ENCODE data around the gene INTS14.

INTS14 gene

DNA sequence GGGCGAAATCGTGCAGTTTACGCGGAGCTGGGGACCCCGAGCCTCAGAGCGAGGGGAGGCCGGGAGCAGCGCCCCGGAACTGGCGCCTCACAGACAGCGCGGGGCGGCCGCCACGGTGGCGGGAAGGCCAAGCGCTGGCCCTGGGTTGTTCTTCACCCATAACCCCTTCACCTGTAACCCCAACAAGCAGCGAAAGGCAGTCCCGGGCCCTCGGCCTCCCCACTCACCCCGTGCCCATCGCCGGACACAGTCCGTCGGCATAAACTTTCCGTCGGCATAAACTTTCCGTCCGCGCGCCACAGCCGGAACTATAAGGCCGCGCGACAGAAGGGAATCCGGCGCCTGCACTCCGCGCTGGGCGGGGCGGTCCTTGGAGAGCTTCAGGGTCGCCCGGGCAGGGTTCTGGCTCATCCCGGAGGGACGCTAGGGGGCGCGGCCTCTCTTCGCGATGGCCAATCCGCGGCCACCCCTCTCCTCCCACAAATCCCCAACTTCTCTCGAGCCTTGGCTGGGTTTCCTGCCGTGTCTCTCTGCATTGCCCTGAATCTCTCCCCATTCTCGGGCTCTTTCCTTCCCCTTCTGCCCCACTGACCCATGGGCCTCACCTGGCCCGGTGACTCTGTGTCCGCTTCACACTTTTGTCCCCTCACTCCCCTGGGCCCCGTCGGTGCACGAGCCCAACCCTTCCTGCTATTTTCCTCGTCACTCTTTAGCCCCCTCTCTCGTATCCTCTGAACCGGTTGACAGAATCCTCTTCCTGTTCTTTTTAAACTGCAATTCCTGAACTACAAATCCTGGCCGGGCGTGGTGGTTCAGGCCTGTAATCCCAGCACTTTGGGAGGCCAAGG is at the start of gene INTS14:
TSS of gene INTS14 (minus strand) at position 261 of the 848 bp plus-strand sequence. CDS start 3,751 bp downstream, outside the sequence.
- DNase-seq (ENCODE audit: low spot score): peak; percentile 92

DNA sequence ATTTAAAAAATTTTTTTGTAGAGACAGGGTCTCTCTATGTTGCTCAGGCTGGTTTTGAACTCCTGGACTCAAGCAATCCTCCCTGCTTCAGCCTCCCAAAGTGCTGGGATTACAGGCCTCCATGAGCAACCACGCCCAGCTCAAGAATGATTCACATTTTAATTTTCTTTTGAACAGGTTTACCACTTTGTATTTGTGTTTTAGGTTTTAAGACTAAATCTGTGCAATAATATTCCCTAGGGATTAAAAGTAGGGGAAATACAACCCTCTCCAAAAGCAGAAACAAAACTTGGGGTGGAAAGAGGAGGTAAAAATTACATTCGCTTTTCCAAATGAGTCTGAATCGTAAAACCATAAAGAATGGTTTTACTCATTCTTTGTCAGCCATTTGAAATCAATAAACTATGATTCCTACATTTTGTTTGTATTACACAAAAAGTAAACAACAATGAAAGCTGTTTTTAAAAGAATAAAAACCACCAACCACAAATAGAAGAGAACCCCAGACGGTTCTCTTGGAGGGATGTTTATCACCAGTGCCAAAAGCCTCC is 48.6 kb upstream of the INTS14 start:
- no peak for DNase-seq (ENCODE audit: low spot score)

DNA sequence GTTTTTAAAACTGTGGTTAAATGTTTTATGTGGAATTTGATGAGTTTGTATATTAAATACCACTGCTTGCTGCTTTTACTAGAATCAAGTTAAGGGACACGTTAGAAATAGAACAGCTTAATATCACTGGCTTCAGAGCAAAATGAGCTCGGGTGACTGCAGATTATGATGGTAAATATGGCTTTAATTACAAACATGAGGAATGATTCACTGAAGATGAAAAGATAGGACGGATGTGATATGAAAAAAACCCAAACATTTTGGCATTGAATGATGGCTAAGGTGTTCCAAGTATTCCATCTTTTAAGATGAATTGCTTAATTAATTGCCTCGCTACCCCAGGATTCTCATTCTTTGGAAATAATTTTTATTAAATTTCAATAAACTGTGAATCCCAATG is 44.5 kb upstream of the INTS14 start:
- no peak for DNase-seq (ENCODE audit: low spot score)

DNA sequence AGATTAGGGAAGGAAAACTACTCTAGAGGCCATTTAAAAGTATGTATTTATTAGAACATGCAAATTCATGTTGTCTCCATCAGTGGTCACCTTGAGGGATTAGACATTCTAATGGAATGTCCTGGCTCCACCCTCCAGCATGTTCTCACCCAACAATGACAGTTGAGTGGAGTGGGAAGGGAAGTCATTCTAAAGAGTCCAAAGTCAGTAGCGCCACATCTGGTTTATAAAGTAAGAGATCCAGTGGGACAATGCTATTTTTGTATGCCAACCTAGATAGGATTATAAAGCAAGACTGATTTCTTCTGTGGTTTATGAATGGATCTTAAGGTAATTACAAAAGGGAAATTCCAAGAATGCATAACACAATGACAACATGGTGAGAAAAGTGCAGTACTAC is 44.1 kb upstream of the INTS14 start:
- no peak for DNase-seq (ENCODE audit: low spot score)

DNA sequence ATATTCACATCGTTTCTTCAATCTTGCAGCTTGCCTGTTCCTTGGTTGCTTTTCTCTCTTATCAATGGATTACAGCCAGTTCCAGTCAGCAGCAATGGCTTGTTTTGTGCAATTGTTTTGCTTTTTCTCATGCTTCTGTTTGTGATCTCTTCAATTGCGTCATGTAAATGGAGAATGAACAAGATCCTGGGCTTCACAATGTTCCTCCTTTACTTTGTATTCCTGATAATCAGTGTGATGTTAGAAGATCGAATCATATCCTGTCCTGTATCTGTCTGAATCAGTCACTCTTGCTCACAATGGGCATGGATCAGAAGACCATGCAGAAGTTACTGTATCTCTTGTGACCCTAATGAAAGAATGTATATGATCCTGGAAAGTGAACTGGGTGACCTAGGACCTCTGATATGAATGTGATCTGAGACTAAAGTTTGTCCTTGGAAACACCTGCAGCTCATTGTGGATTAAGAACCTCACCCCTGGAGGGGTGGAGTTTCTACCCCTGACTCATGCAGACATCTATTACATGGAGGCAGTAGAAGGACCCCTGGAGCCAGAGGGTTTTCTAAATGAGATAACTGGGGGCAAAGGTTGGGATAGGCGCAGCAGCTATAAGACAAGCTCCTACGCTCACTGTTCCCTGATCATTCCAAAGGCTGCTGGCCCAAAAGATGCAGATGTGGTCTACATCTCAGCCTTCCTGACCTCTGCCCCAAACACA is 43.0 kb upstream of the INTS14 start:
- DNase-seq (ENCODE audit: low spot score): no peak

DNA sequence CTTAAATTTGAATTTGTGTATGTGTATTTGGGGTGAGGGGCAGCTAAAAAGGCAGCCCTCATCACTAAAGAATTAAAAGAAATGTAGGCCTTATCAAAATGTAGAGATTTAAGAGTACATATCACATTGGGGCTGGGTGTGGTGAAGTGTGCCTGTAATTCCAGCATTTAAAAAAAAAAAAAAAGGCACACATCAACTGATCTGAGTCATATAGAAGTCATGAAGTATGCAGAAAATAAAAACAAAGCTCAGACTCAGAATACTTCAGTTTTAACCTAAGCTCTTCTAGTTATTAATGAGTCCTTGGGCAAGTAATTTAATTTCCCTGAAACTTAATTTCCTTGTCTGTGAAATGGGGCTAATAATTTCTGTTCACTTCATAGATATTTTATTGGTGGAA is 42.4 kb upstream of the INTS14 start:
- DNase-seq (ENCODE audit: low spot score): no peak

DNA sequence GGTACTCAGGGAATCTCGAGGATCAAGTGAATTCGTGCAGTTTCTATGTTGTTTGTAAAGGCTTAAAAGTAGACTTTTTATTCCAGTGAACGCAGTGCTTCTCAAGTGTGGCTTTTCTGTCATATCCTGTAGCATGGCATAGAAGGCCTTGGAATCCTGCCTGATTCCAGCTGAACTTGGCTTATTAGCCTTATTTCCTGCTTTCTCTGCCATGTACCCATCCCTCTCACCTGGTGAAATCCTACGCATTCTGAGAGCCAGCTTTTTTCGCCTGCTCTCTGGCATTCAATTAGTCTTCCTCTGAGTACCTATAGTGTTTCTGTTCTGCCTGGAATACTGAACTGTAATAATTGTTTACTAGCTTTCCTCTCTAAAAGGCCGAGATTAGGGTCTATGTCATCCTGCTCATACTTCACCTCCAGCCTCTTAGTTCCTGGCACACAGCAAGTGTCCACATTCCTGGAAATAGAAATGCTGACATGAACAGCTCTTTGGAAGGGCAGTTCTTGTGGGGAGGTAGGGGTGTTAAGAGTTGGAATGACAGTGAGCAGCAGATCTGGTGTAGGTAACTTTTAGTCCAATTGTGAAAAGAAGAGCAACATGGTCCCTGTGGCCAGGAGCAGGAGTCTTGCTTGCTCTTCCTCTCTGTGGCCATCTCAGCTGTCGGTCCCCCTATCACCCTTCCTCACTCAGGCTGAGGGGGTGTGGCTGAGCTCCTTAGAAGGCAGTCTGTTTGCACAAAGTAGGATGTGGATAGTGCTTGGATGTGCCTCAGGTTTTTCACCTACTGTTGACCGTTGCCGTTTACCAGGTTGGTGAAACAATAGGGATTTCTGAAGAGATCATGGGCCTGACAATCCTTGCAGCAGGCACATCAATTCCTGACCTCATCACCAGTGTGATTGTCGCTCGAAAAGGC is 41.2 kb upstream of the INTS14 start:
- no peak for DNase-seq (ENCODE audit: low spot score)

DNA sequence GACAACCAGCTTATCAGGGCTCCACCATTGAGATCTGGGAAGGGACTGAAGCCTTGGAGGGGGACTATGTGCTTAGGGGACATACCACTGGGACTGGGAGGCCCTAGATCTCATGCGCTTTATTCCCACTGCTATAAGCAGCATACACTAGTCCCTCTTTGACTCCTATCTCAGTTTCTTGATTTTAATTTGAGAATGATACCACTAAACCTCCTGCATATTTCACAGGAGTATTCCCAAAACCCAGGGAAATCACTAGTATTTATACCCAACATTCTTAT is 40.1 kb upstream of the INTS14 start:
- no peak for DNase-seq (ENCODE audit: low spot score)

DNA sequence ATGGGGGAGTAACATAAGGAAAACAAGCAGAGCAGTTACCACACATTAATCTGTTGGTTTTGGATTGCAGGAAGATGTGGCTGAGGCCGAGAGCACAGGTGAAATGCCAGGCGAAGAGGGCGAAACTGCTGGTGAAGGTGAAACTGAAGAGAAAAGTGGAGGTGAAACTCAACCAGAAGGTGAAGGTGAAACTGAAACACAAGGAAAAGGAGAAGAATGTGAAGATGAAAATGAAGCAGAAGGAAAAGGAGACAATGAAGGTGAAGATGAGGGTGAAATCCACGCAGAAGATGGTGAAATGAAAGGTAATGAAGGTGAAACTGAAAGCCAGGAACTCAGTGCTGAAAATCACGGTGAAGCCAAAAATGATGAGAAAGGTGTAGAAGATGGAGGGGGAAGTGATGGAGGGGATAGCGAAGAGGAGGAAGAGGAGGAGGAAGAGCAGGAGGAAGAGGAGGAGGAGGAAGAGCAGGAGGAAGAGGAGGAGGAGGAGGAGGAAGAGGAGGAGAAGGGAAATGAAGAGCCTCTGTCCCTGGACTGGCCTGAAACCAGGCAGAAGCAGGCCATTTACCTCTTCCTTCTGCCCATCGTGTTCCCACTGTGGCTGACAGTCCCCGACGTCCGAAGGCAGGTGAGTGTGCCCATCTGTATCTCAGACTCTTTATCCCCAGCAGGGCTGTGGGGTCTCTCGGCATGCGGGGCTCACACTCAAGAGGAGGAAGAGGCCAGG is 39.5 kb upstream of the INTS14 start:
- DNase-seq (ENCODE audit: low spot score): no peak

DNA sequence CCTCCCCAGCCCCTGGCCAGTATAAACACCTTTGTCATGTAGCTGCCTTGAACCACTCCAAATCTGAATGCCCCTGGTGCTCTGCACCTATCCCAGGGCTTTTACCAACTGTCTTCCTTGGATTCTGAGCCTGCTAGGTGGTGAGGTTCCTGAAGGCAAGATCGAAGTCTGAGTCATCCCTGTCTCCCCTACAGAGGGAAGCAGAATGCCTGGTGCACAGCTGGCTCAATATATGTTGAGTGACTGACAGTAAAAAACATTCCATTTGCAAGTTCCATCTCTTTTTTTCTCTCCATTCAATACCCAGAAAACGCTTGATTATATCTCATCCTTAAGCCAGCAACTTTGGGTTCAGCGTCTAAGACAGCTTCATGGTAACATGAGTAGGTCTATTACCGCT is 35.6 kb upstream of the INTS14 start:
- no peak for DNase-seq (ENCODE audit: low spot score)

DNA sequence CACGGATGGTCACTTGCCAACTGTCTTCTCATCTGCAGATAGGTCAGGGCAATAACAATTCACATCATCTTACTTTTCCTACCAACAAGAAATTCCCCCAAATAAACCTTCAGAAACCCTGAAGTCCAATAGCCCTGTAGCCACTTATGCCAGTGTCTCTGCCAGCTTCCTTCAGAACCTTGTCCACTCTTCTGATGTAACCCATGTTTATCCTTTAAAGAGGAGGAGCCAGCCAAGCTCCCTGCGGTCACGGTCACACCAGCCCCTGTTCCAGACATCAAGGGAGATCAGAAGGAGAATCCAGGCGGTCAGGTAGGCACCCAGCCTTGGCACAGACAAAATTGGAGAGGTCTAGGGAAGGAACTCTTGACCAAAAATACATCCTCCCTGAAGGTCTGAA is 34.5 kb upstream of the INTS14 start:
- DNase-seq (ENCODE audit: low spot score): no peak

DNA sequence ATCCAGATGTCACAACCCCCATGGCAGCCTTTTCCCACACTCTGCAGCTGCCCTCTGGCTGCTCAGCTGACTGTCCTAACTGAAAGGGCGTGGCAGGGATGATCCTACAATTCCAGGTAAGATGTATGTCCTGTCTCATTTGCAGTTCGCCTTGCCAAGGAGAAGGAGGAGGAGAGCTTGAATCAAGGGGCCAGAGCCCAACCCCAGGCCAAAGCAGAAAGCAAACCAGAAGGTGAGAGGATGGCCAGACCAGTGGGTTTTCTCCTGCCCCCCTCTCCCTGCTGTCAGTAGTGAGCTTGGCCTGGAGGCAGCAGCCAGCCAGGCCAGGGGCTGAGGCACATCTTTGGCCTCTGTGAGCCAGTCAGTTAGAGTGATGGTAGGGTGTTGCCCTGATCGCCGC is 33.4 kb upstream of the INTS14 start:
- DNase-seq (ENCODE audit: low spot score): no peak

DNA sequence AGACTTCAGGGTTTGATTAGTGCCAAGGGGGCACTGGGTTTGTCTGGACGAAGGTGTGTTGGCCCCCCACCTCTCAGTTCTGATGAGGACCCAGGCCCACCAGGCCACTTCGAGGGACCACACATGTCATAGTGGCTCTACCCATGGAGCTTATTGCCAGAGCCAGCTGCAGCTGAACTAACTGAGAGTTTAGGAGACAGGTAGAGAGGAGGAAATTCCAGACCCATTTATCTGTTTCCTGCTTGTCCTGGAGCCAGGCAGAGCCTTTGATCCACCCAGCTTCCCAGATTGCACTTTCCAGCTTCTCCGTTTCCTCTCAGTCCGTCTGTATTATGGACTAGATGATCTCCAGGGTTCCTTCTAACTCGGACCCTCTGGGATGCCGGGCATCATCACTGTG is 31.7 kb upstream of the INTS14 start:
- no peak for DNase-seq (ENCODE audit: low spot score)

DNA sequence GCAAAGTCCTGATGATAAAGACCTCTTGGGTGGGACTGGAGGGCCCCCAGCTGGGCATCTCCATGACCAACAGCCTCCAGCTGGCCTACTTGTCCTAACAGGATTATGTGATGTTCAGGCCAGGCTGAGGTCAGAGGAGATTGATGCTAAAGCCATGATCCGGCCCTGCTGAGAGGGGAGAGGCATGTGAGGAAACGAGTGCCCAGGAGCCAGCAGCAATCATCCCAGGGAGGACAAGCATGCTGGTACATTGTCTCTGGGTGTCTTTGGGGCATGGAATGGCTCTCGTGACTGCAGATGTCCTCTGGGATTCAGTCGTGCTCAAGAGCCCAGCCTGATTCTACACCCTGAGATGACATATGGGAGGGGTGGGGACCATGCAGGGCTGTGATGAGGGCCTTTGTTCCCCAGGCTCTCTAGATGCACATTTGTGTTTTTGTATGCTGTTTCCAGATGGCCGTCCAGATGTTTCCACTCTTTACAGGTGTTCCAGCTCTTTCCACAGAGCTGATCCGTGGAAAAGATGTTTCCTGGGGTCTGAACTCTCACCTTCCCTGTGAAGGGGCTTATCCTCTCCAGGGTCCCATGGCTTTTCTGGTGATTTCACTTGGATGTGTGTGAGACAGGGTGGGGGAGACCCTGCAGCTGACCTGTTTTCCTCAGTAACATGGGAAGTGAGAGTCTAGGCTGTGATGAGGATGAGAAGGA is 31.0 kb upstream of the INTS14 start:
- DNase-seq (ENCODE audit: low spot score): no peak

DNA sequence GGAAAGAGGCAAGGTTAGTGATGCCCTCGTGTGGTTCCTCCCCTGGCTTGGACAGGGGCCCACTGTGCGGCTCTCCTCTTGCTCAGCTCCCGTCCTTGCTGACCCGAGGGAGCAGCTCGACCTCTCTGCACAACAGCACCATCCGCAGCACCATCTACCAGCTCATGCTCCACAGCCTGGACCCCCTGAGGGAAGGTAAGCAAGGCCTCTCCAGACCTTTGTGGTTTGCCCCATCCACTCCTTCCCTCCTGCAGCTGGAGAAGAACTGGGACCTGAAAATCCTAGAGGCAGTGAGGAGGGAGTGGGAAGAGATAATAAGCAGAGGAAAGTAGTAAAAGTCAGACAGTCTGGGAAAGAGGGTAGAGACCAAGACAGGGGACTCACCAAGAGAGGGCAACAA is 28.6 kb upstream of the INTS14 start:
- DNase-seq (ENCODE audit: low spot score): no peak

DNA sequence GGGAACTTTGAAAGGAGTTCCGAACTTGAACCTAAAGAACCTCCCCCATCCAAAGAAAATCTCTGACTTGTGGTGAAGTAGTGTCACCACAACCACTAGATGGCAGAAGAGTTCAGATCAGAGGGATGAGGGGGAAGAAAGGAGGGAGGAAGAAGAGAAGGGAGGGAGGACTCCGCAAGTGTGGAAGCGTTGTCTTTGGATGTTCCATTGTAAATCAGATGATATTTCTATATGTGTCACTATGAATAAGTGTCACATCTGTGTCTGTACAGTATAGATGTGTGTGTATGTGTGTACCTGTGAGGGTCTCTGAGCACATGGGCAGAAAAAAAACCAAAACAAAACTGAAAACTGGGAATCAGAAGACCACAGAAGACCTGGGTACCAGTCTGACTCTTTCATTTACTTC is 27.8 kb upstream of the INTS14 start:
- DNase-seq (ENCODE audit: low spot score): peak; percentile 94

DNA sequence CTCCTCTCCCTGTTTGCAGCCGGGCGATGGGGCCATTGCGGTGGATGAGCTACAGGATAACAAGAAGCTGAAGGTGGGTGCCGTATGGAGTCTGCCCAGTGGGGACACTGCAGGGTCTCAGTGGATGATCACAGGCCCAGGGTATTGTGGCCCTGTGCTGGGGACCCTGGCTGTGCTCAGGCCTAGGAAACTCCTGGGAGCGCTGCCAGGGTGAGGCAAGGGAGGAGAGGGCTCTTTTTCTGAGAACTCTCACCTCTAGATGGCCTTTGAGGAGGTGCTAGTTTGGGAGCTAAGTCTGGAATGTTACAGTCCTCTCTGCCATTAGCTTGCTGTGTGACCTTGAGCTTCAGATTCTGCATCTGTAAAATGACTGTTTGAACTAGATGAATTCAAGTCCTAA is 27.2 kb upstream of the INTS14 start:
- no peak for DNase-seq (ENCODE audit: low spot score)

DNA sequence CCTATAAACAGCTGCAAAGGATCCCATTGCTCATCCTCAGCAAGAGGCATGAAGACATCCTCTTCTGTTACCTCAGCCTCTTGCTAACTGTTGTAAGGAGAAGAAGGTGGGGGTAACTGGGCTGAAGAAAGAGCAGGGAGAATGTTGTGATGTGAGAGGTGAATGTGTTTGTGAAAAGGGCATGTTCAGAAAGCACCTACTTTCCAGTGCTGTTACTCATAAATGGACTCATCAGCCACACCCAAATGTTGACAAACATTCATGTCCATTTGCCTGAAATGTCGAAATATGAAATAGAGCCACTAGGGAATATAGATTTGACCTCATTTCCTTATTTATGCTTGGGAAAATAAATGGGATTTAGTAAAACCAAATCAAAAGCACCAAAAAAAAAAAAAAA is 23.4 kb upstream of the INTS14 start:
- no peak for DNase-seq (ENCODE audit: low spot score)

DNA sequence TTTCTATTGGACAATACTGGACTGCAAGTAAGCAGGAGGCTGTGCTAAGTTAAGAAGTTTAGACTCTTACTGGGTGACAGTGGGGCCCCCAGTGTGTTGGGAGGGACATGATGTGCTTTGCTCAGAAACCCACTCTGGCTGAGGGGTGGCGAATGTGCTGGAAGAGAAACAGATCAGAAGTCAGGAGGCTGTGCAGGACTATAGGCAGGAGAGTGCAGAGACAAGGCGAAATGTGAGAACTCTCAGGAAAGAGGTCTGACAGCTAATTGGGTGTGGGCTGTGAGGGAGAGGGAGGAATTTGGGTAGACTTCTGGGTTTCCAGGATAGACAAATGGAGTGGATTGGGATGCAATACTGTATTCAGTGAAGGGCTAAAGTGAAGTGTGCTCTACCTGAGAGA is 22.8 kb upstream of the INTS14 start:
- DNase-seq (ENCODE audit: low spot score): no peak

DNA sequence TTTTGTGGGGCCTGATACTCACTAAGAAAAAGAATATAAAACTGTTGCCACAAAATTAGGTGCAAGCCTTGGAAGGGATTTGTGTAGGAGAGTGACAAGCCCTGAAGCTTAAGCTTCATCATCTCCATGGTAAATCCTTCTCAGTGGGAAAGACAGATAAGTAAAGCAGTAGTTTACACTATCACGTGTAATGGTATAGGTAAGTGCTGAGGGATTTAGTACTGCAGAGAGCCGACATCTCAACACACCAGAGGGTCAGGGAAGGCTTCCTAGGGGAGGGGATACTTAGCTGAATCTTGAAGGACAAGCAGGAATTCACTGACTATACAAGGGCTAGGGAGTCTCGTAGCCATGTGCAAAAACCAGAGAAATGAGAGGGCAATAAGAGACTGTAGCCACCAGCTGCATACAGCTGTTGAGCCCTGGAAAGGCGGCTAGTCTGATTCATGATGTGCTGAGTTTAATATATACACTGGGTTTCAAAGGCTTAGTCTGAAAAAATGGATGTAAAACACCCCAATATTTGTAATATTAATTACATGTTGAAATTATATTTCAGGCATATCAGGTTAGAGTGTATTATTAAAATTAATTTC is 21.9 kb upstream of the INTS14 start:
- no peak for DNase-seq (ENCODE audit: low spot score)

DNA sequence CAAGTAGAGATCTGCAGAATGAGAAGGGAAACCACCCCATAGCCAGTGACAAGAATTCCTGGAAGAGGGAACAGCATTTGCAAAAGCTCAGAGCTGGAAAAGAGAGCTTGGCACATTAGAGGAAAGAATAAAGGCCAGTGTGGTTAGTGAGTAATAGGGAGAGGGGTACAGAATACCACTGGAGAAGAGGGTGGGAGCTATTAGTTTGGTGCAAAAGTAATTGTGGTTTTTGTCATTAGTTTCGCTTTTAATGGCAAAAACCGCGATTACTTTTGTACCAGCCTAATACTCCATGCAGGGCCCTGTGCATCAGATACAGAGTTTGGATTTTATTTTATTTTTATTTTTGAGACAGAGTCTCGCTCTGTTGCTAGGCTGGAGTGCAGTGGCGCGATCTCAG is 20.6 kb upstream of the INTS14 start:
- no peak for DNase-seq (ENCODE audit: low spot score)

Measured in pons (tissue), 1 donor.